ENCODE measurements around the gene SULT1C4. TPM values are rescaled to one million over a fixed set of nuclear protein-coding genes. Genes with fewer than 3 reads are reported as not detected.

Gene SULT1C4
- total RNA-seq, 4 donors from 2014 or later = 0.27 to 0.79 TPM; not detected in 2

DNA sequence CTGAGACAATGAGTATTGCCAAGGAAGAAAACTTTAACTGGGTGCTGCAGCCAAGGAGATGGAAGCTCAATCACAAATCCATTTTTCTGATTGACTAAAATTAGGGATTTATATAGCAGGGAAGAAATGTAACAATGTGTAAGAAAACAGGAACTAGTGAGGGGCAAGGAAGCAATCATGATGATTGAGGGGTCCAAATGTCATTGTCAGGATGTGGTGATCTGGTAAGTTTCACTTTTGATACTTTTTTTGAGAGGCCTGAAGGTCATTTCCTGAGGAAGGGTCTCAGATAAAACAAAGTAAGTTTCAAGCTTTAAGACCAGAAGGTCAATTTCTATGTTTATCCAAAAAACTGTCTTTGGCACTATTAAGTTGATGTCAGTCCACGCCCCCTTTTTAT is 59.2 kb downstream of the SULT1C4 start:
- TF ChIP-seq POLR2A (IDR thresholded peaks at IDR 0.05) (no peak), POLR2AphosphoS5 (IDR thresholded peaks at IDR 0.05) (no peak), EP300 (IDR thresholded peaks at IDR 0.05; ENCODE audit: low read depth) (no peak)
- TF ChIP-seq, protein P1, sequence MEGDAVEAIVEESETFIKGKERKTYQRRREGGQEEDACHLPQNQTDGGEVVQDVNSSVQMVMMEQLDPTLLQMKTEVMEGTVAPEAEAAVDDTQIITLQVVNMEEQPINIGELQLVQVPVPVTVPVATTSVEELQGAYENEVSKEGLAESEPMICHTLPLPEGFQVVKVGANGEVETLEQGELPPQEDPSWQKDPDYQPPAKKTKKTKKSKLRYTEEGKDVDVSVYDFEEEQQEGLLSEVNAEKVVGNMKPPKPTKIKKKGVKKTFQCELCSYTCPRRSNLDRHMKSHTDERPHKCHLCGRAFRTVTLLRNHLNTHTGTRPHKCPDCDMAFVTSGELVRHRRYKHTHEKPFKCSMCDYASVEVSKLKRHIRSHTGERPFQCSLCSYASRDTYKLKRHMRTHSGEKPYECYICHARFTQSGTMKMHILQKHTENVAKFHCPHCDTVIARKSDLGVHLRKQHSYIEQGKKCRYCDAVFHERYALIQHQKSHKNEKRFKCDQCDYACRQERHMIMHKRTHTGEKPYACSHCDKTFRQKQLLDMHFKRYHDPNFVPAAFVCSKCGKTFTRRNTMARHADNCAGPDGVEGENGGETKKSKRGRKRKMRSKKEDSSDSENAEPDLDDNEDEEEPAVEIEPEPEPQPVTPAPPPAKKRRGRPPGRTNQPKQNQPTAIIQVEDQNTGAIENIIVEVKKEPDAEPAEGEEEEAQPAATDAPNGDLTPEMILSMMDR (IDR thresholded peaks at IDR 0.05) = no peak
- in situ Hi-C loops (cut with MboI; ENCODE audit: low pct_ligation_motif_present in 1 of 4, low pct_unique_long_range_greater_than_20kb in 1 of 4, low sequenced_read_pairs in 3 of 4) = no loop called here
- Histone ChIP-seq H3K4me1 (no peaks in the 10 kb centered on the region), H3K27ac (no peak overlapping the region), H3K27me3 (no peaks in the 10 kb centered on the region), H3K4me3 (no peak overlapping the region), H3K9me3 (no peaks in the 10 kb centered on the region), H3K36me3 (no peaks in the 10 kb centered on the region)
- DNase-seq = no peak
- WGBS, 2 donors (ENCODE audit: low coverage in 1 of 2) = 25 to 67% methylated on average over 1 of the region's 1 CpG
- intact Hi-C loops (cut with DNase I; ENCODE audit: low total_unique reads) = no loop called here

Small RNA genes within 50 kb of the gene (small RNA-seq; reads per million reads assigned to genes)
- gene SMIM12P1 = 0 reads per million in 4 donors

Other genes starting within 250 kb of the SULT1C4 start
- not detected for gene SULT1C3, start 138.0 kb upstream of the SULT1C4 start, total RNA-seq
- gene SULT1C2, start 89.1 kb upstream of the SULT1C4 start, total RNA-seq = not detected
- 100 to 1,000 TPM in 1 of 4 donors, 10 to 100 TPM in 3; 27.5 to 120 (median 75.9) TPM for gene GCC2, start 71.3 kb downstream of the SULT1C4 start, total RNA-seq
- gene LIMS1, start 156.5 kb downstream of the SULT1C4 start, total RNA-seq = 10 to 100 TPM in 3 of 4 donors, 1 to 10 TPM in 1; 4.5 to 41.0 (median 24.1) TPM